Activated T-cell treated with anti-CD3 and anti-CD28 coated beads for 1 hour (primary cell): ENCODE data around the gene USH2A.
"Not testable (repeated sequence)": the region's sequence is repeated elsewhere in the genome, so short reads cannot be mapped to it uniquely, and the experiment has no call there.

Experiments used
- DNase-seq: peaks from one replicate; pipeline ENCODE4 v3.0.0-alpha.2; 2020; ENCODE audit warnings: low read depth

USH2A gene

DNA sequence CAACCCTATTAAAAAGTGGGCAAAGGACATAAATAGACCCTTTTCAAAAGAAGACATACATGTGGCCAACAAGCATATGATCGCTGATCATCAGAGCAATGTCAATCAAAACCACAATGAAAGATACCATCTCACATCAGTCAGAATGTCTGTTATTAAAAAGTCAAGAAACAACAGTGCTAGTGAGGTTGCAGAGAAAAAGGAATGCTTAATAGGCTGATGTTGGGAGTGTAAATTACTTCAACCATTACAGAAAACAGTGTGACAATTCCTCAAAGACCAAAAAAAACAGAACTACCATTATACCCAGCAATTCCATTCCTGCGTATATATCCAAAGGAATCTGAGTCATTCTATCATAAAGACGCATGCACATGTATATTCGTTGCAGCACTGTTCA, 13.2 kb downstream of the USH2A start:
- no peak for DNase-seq

DNA sequence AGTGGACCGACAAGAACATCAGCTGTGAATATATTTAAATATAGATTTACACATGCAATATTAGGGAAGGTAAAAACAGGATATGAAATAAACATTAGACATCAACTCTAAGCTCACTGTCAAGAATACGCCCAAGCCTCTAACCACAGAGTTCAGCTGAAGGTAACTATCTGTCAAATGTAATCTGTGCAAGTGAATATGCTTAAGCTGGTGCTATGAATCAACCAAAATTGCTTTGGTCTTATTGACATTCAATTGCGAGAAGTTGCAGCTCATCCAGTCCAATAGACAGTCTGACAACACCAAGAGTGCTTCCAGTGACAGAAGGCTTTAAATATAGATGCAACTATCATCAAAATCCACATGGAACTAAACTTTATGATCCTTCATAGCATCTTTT, 32.3 kb downstream of the USH2A start:
- no peak for DNase-seq

DNA sequence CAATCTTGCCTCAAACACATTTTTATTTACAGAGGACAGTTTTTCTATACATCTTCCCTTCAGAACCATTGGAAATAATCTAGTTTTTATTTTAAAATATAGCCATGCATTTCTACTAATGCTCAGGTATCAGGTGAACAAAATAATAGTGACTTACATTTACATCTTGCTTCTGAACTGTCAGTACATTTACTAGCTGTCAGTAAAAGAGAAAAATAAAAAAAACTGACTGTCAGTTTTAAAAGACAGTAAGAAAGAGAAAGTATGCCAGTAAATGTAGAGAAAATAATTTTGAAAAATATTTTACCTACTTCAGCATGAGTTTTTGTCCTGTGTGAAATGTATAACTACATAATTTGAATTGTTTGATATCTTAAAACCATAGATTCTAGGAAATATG, 33.5 kb downstream of the USH2A start:
- no peak for DNase-seq

DNA sequence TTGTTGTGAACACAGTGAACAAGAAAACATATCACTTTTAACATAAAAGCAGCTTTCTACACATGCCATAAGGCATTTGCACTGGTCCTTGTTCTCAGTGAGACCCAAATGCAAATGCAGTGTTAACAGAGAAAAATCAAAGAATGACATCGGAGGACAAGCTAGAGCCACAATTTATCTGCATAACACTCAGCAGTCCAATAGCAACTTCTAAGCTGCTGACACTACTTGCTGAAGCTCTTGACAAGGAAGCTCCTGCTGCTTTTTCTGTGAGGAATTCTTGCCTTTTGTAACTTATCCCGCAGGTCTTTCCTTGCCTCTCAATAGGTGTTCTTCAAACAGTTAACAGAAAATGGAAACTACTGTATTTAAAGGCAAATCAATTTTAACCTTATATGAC, 34.7 kb downstream of the USH2A start:
- DNase-seq = no peak

DNA sequence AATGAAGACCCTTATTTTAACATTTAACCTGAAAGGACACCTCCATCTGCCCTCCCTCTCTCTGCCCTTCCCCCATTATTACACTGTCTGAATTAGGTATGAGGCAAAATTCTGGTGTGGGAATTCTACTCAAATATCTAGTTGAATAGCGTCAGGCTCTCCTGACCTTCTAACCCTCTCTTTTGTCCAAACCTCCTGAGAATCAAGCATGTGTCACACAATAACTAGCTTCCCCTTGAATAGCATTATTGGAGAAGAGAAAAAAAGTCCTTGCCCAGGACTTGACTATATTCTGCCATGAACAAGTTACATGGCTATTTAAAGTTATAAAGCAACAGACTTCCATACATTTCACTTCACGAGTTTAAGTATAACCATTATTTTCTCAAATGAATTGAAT, 35.5 kb downstream of the USH2A start:
- DNase-seq = no peak

DNA sequence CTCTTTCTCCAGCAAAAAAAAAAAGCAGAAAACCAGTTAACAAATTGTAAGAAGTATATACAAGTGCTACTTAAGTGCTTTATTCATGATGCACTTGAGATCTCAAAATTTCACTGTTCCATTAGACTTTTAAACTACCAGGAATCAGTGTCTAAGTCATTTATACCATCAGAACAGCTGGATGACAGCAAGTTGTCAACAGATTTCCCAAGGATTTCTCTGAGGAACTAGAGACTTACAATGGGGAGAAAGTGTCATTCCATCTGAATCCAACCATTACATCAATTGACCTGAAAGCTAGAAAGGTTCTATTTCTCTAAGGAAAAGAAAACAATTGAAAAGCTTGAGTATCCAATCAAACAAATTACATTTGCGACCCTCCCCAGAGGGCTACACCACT, 43.8 kb downstream of the USH2A start:
- no peak for DNase-seq

DNA sequence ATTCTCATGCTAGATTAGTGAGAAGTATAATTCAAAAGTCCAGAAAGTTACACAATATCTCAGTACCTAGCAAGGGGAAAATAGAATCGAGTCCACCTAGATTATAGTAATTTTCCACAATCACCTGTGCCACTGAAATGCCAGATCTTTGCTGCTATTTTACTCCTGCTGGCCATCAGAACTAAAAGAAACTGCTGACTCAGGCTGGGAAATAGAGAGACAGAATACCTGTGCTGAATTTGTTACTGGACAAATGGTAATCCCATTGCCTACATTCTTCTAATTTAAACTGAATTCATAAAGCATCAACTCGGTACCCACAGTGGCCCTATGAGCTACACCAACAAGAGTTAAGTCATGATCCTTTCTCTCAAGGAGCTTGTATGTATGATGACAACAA, 55.0 kb downstream of the USH2A start:
- DNase-seq = no peak

DNA sequence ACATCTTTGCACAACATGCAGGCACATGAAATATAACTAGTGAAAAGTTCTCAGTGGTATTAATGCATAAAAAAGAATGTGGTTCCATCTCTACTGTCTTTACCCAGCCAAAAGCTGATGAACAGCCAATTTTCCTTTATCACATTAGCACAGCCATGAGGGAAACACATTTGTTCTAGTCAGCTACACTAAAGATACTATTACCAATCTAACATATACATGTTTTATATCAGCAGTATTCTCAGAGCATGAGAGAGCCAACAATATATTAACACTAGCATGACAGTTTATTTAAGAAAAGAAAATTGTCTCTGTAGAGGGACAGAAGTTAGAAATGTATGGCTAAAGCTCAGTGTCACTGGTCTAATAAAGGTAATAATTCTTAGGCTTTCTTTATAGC, 56.3 kb downstream of the USH2A start:
- no peak for DNase-seq

DNA sequence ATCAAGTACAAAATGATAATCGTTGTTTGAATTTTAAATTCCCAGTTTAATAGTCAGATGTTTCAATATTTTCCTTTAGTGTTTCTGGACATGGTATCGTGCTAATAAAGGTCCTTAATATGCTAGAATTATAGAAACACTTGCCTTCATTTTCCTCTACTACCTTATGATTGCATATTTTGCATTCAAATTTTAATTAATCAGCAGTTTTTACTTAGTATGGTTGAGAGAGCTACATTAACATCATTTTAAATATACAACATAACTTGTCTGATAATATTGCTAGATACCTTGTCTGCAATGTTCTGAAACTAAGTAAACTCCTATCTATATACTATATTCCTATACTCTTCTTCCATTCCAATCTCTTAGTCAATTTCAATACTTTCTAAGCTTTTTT, 66.3 kb downstream of the USH2A start:
- no peak for DNase-seq

DNA sequence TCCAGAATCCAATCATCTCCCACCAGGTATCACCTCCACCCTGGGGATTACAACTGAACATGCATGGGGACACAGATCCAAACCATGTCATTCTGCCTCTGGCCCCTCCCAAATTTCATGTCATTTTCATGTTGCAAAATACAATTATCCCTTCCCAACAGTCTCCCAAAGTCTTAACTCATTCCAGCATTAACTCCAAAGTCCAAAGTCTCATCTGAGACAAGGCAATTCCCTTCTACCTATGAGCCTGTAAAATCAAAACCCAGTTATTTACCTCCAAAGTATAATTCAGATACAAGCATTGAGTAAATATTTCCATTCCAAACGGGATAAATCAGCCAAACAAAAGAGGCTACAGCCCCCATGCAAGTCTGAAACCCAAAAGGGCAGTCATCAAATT, 73.1 kb downstream of the USH2A start:
- DNase-seq = no peak

DNA sequence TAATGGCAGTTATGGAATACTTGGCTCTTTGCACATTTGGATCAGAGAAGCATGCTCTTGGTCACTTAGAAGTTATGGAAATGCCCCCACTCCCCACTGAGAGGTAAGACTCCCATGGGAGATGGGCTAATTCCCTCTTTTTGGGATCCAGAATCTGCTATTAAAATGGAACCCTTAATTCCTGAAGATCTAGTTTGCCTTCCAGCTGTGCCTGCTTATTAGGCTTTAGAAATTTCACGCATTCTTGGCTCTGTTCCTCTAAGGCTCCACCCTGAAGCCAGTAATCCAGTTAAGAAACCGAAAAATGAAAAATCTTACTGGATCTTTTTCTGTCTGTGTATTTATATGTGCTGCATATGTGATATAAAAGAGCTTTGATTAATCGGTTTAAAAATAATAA, 76.7 kb downstream of the USH2A start:
- DNase-seq = no peak

DNA sequence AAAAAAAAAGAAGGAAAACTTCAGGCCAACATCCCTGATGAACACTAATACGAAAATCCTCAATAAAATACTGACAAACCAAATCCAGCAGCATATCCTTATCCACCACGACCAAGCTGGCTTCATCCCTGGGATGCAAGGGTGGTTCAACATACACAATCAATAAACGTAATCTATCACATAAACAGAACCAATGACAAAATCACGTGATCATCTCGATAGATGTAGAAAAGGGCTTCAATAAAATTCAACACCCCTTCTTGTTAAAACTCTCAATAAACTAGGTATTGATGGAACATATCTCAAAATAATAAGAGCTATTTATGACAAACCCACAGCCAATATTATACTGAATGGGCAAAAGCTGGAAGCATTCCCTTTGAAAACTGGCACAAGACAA, 82.7 kb downstream of the USH2A start:
- DNase-seq = not testable (repeated sequence)

DNA sequence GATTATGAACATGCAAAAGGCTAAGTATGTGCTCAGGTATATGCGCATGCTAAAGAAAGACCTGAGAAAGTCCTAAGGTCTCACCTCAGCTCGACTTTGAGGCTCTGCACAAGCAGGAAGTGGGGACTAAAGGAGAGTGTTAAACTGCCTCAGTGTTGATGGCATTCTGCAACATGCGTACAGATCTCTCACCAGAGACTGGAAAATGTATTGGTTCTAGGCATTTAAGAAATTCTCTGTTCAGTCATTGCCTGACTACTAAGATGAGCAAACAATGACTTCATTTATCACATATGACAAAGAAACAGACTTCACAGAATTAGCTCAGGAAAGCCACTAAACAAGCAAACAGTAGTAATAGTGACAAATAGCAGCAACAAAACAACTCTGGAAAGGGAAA, 90.8 kb downstream of the USH2A start:
- no peak for DNase-seq

DNA sequence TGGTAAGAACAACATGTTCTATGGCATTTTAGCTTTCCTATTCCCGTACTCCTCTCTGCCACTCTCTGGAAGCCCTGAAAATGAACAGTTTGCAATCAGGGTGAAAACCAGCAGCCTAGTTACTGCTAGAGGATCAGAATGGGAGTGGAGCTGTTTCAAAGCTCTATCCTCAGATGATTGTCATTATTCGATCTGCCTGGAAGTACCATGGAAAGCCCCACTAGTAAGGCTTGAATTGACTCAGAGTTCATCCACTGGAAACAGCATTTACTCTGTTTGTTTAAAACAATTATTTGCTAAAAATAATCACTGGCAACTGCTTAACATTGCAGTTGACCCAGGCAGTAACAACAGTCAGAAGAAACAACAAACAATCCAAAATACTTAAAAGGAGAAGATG, 91.2 kb downstream of the USH2A start:
- no peak for DNase-seq

DNA sequence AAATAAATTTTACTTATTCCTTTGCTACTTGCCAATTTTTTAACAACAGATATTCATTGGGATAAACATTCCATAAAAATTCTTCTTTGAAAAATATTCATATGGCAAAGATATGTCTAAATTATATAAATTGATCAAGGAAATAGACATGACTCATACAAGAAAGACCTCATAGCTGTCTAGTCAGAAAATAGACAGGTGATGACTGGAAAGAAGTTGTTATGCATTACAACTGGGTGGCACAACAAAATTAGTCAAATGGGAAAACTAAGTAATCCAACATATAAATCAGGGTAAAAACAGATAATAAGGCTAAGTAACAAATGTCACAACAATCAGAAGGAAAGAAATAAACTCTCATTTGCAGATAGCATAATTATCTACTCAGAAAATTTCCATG, 92.0 kb downstream of the USH2A start:
- DNase-seq = no peak

DNA sequence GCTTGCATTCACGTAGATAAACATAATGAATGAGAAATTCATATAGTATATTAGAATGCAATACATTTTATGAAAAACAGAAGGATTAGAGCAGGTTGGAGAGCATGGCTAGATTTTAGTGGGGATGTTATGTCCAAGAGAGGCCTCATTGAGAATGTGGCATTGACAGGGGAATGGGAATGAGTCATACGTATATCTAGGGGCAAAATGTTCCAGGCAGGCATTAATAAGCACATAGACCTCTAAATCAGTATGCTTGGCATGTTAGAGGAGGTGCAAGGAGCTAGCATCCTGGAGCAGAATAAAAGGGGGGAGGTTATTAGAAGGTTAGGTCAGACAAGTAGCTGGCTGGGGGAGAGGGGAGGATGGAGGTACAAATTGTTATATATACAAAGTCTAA, 93.0 kb downstream of the USH2A start:
- DNase-seq = no peak

DNA sequence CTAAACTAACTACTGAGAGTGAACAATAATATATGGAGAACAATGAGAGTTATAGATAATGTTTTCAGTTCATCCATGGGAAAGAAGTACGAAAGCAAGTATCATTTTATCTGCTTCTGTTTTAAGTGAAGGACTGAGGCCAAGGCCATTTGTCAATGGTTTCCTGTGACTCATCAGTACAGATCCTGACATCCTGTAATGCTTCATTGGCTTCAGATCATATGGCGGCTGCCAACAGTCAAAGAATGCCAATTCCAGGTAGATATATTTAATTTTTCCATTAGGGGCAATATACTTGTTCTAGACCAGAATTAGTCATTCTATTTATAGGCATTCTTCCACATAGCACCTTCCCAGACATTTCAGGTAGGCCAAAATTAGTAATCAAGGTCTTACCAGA, 97.3 kb downstream of the USH2A start:
- no peak for DNase-seq

DNA sequence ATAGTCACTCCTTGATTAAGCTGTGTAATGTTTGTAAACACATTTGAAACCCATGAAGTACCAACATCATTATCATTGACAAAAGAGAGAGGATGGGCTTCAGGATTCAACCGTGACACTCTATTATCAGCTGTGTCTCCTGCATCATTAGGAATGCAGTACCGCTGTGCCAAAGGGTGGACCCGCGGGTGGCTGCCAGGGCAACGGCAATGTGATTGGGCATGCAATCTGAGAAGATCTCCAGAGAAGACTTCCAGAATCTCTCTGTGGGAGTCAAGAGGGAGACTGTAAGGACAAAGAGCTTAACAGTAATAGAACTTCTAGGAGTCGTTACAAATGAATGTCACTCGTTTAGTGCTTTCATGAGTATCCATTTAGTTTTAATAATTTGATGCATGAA, 97.9 kb downstream of the USH2A start:
- DNase-seq = no peak

DNA sequence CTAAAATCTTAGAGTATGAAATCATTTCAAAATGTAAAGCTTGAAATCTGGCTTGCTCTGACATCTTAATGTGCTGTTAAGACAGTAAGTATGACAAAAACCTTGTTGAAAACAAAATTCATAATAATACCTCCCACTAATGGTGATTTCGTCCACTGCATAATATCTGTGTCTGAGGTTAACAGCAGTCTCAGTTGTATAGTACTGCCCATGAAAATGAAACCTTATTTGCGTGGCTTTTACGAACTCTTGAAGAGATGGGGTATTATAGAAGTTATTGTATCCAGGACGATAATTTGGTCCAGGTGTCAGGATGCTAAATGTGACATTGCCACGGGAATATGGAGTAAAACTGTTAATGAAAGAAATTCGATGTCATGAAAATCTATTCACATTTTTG, 99.9 kb downstream of the USH2A start:
- DNase-seq = no peak

DNA sequence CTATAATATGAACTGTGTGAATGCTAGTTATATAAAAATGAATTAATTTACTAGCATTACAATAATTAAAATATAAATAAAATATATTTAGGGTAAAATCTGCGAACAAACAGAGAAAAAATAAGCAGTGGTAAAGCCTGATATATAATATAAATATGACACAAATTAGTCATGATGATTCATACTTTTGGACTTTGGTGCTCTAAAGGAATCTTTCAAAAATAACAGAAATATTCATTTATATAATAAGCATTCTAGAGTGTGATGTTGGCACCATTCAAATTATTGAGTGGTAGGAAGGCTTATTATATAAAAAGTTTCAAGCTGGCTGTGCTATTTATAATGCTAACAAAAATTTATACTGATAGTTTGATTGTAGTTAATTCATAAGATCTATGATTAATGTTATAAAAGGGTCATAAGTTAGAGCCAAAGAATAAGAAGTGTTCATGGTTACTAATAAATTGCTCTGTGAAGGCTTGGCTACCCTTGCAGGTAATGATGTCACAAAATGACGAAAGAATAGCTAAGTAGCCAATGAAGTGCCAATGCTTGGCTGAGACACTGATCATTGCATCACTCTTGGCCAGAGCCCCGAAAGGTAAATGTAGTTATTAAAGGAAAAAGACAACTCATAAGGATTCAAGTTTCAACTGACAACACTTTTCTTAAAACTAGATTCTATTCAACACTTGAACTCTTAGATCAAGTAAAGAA, 108.7 kb downstream of the USH2A start:
- DNase-seq = no peak

DNA sequence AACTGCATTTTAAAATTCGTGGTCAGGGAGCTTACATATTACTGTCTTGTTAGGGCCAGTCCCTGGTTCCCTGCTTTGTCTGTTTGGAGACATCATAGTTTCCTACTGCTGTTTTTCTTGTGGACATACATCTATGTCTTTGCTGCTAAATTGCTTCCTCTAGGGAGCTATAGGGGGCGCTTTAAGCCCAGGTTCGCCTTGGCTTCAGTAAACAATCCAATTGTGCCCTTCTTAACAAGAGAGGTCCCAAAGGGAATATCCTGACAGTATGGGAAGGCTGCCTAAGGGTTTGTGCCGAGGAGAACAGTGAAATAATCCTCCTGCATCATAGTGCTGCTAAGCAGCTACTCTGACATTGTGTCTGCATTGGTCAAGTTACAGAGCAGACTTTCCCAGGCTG, 112.5 kb downstream of the USH2A start:
- DNase-seq = no peak

DNA sequence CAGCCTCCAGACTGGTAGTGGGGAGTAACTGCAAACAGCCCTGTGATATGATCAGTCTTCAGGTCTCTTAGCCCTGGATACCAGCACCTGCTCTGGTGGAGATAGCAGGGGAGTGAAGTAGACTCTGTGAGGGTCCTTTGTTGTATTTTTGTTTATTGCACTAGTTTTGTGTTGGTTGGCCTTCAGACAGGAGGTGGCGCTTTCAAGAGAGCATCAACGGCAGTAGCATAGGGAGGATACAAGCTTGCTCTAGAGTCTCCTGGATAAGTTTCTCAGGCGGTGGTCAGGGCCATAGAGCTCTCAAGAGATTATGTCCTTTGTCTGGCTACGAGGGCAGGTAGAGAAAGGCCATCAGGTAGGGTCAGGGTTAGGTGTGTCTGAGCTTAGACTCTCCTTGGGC, 116.4 kb downstream of the USH2A start:
- no peak for DNase-seq

DNA sequence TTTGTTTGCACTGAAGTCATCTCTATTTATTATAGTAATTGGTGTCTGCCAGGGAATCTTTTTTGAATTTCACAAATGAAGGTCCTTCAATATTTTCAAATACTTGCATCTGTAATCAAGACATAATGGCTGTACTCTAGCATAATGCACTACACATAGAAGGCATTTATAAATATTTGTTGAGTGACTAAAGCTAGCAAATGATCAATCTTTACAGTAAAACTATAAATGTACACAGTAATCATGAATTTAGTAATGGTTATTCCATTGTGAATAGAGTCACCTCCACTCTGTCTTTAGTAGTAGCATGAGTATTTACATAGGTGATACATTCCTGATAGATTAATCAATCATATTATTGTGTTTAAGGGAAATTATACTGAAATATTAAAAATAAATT, 119.6 kb downstream of the USH2A start:
- DNase-seq = no peak

DNA sequence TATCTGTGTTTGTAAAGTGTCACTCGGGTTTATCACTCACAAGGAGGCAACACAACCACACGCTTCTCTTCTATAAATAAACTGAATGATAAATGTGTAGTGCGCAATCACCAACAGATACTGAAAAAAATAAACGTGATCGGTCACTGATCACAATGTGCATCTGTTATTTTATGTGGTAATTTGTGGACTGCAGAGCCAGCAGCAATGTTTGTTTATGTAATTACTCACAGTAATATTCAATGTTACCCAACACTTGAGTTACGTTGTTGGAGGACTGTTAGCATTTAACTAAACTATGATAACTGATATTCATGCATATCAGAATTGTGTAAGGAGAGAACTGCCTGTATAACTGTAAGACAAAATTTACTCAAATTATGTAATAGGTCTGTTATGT, 129.6 kb downstream of the USH2A start:
- no peak for DNase-seq

DNA sequence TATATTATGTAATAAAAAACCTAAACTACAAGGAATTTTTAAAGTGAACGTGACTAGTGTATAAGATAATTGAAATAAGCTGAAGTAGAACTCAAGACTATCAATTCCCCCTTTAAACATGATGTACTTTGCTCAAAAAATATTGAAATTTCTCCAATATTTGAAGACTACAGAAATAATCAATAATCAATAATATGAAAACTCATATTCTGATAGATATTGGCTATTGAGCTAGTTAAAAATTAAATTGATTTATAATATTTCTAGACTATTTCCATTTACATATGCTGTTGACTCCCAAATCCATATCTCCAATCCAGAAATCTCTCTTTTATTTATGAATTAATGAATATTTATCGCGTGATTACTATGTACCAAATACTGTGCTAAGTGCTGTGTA, 133.2 kb downstream of the USH2A start:
- DNase-seq = no peak
